GDM1 (cell line): ENCODE measurements around the gene SUPT3H.
"Not testable (repeated sequence)": the region's sequence is repeated elsewhere in the genome, so short reads cannot be mapped to it uniquely, and the experiment has no call there.

ENCODE experiments used
- DNase-seq: peaks from one replicate; lab custom pipeline; 2025; lab: John Stamatoyannopoulos, UW

SUPT3H gene

DNA sequence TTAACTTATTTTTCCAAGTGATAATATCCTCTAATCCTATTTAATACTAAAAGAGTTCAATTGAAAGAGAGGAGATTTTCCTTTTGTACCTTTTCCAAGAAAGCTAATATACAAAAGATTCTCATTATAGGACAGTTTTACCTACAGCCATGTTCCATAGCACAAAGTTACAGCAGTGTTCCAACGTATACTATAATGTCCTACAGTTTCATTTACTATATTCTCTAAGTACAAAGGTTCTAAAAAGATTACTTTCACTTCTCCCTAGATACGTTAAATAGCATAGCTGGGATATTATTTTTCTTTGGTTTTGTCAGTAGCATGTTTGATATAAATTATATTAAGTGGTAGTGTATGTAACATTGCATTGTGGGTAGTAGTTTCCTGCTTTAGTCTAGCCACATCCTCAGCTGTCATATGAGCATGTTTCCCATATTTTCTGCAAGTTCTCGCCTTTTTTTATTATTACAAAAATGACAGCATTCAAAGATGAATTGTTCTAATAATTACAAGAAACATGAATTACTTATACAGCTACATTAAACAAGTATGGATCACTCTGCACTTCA, 54.0 kb downstream of the SUPT3H start:
- DNase-seq: peak; percentile 31

DNA sequence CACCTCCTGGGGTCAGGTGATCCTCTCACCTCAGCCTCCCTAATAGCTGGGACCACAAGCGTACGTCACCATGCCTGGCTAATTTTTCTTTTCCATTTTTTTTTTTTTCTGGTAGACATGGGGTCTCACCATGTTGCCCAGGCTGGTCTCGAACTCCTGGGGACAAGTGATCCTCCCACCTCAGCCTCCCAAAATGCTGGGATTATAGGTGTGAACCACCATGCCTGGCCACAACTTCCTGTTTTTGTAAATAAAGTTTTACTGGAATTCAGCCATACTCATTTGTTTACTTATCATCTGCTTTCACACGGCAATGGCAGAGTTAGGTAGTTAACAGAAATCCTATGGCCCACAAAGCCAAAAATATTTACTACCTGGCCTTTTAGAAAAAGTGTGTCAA, 57.4 kb downstream of the SUPT3H start:
- DNase-seq: no peak

DNA sequence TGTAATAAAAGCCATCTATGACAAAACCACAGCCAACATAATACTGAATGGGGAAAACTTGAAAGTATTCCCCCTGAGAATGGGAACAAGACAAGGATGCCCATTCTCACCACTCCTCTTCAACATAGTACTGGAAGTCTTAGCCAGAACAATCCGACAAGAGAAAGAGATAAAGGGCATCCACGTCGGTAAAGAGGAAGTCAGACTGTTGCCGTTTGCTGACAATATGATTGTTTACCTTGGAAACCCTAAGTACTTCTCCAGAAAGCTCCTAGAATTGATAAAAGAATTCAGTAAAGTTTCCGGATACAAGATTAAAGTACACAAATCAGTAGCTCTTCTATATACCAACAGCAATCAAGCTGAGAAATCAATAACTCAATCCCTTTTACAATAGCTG, 63.6 kb downstream of the SUPT3H start:
- no peak for DNase-seq

DNA sequence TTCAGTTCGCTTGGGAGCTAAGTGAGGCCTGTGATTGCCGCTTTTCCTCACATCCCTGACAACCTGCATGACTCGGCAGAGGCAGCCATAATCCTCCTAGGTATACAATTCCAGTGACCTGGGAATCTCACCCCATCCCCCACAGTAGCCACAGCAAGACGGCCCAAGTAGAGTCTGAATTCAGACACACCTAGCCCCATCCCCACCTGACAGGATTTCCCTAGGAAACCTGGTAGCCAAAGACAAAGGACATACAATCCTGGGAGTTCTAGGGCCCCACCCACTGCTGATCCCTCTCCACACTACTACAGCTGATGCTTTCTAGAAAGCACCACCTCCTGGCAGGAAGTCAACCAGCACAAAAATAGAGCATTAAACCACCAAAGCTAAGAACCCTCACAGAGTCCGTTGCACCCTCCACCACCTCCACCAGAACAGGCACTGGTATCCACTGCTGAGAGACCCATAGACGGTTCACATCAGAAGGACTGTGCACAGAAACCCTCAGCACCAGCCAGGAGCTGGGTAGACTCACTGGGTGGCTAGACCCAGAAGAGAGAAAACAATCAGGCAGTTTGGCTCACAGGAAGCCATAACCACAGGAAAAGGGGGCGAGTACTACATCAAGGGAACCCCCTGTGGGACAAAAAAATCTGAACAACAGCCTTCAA, 67.5 kb downstream of the SUPT3H start:
- peak; percentile 20 for DNase-seq

DNA sequence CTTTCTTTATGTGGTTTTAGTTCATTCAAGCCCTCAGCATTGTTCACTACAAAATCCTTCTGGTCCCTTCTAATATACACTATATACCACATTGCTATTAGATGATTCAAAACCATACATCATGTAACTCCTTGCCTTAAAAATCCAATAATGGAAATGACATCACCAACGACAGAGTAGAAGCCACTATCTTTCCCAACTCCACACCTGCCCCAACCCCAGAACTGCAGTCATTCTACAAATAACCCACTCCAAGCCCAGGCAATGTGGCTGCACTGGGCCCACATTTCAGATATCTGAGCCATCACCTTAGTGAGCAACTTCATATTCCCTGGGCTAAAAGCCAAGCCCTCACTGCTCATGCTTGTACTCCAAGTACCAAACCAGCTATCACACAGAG, 72.2 kb downstream of the SUPT3H start:
- no peak for DNase-seq

DNA sequence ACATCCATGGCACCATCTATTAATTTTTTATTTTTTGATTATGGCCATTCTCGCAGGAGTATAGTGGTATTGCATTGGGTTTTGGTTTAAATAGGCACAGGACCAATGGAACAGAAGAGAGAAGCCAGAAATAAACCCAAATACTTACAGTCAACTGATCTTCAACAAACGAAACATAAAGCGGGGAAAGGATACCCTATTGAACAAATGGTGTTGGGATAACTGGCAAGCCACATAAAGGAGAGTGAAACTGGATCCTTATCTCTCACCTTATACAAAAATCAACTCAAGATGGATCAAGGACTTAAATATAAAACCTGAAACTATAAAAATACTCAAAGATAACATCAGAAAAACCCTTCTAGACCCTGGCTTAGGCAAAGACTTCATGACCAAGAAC, 74.9 kb downstream of the SUPT3H start:
- DNase-seq: no peak

DNA sequence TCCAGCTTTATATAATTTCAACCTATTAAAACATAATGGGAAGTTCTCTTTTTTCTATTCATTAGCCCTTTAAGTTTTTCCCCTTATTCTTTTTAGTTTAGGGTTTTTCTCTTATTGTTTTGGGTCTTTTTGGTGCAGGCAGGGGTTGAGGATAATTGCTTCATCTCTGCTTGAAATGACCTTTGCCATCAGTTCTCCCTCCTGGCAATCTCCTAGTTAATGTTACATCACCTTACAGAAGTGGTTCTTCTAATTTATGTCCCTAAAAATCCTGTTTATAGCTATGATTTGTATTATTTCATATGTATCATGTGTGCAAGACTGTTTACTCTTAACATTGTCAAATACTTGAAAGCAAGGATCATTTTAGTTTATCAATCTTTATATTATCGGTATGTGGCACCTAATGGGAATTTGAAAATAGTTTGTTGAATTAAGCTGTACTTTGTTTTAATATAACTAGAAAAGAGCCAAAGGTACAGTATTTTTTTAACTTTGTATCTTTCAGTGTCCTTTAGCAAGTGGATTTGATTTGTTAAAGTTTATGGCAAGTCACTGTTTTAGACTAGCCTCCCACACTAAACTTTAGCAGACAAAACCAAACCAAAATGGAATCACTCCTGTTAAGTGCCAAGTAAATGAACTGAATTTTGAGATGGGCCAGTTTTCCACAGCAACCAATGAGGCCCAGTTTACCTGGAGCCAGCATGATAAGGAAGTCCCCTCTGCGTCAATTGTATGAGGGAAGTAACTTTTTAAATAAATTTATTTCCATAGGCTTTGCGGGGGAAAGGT, 76.2 kb downstream of the SUPT3H start:
- no peak for DNase-seq

DNA sequence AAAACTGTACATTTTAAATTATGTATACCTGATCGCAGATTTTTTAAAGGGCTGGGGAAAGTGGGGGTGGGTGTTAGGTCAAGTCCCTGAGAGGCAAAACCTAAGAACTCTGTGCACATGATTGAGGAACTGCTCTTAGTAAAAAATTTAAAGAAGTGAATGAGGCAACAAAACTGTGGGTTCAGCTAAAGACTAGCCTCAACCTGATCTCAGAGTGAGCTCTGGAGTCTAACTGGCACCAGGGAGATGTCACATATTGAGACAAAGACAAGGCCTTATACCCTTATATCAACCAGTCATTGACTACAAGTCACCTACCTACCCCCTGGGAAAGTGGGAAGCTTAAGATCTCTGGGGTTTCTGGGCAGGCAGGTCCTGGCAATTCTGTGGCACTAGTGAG, 77.0 kb downstream of the SUPT3H start:
- no peak for DNase-seq

DNA sequence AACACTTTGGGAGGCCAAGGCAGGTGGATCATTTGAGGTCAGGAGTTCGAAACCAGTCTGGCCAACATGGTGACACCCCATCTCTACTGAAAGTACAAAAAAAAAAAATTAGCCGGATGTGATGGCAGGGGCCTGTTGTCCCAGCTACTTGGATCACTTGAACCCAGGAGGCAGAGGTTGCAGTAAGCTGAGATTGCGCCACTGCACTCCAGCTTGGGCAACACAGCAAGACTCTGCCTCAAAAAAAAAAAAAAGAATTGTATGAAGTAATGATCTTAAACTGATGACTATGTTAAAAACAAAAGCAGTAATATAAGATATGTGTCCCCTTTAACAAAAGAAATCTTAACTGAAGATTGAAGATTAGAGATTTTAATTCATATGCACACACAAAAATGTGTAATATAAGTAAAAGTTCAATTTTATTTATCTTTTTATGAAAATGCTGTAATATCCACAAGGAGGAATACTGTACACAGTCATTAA, 78.6 kb downstream of the SUPT3H start:
- no peak for DNase-seq

DNA sequence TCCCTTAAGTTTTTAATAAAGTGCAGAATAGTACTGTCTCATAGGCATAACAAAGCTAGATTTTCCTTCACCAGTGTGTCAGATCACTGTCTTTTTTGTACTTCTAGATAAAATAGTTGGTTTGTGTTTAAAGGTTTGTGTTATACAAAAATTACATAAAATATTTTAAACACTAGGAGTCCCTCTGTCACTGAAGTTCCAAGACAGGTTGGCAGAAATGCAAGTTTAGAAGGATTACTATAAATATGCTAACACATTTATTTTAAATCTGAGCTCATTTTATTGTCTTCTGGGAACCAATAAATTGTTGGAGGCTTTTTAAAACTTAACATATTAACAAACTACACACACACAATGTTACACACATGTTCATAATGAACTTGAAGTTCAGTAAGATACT, 80.4 kb downstream of the SUPT3H start:
- DNase-seq: no peak

DNA sequence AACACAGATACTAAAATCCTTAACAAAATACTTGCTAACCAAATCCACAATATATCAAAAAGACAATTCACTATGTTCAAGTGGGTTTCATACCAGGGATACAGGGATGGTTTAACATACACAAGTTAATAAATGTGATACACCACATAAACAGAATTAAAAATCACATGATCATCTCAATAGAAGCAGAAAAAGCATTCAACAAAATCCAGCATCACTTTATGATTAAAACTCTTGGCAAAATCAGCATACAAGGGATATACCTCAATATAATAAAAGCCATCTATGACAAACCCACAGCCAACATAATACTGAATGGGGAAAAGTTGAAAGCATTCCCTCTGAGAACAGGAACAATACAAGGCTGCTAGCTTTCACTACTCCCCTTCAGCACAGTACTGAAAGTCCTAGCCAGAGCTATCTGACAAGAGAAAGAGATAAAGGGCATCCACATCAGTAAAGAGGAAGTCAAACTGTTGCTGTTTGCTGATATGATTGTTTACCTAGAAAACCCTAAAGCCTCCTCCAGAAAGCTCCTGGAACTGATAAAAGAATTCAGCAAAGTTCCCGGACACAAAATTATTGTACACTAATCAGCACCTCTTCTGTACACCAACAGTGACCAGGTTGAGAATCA, 83.6 kb downstream of the SUPT3H start:
- DNase-seq: not testable (repeated sequence)

DNA sequence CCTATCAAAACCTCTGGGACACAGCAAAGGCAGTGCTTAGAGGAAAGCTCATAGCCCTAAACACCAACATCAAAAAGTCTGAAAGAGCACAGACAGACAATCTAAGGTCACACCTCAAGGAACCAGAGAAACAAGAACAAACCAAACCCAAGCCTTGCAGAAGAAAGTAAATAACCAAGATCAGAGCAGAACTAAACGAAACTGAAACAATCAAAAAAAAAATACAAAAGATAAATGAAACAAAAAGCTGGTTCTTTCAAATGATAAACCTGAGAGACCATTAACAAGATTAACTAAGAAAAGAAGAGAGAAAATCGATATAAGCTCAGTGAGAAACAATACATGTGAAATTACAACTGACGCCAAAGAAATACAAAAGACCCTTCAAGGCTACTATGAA, 84.4 kb downstream of the SUPT3H start:
- DNase-seq: no peak

DNA sequence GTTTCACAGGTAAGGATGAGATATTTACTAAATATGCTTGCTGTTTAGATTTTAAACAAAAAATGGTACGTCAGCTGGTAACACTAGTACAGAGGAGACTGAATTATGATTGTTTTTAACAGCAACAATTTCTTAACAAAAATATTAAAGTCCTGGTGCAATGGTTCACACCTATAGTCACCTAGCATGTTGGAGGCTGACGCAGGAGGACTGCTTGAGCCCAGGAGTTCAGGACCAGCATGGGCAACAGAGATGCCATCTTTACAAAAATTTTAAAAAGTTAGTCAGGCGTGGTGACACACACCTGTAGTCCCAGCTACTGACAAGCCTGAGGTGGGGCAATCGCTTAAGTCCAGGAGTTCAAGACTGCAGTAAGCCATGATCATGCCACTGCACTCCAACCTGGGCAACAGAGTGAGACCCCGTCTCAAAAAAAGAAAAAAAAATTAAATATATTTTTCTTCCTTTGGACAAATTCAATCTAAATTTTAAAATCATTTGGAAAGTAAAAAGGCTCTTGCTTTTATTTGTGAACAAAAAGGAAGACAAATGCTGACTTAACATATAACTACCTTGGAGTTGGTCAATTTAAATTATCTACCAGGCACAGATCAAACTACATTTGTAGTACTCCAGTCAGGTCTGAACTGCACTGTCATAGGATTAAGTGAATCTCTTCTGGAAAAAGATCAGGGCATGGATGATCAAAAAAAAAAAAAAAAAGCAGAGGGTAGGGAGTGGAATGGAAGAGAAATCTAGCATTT, 87.8 kb downstream of the SUPT3H start:
- no peak for DNase-seq

DNA sequence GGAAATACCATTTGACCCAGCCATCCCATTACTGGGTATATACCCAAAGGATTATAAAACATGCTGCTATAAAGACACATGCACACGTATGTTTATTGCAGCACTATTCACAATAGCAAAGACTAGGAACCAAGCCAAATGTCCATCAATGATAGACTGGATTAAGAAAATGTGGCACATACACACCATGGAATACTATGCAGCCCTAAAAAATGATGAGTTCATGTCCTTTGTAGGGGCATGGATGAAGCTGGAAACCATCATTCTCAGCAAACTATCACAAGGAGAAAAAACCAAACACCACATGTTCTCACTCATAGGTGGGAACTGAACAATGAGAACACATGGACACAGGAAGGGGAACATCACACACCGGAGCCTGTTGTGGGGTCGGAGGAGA, 91.0 kb downstream of the SUPT3H start:
- DNase-seq: not testable (repeated sequence)

DNA sequence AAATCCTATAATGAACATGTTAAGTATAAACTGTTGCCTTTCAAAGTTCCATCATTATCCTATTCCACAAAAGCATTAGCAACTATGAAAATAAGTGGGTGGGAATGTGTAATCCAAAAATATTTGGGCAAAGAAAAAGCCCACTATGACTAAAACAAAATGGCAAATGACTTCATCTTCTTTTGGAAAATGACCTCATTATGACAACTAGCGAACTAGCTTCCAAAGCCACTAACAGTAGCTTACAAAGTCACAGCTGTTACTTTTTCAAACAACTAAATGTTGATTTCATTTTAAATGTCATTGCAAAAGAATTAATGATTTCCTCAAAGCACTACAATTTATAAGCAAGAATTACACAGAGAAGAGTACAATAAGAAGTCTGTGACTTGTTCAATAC, 99.4 kb downstream of the SUPT3H start:
- no peak for DNase-seq

DNA sequence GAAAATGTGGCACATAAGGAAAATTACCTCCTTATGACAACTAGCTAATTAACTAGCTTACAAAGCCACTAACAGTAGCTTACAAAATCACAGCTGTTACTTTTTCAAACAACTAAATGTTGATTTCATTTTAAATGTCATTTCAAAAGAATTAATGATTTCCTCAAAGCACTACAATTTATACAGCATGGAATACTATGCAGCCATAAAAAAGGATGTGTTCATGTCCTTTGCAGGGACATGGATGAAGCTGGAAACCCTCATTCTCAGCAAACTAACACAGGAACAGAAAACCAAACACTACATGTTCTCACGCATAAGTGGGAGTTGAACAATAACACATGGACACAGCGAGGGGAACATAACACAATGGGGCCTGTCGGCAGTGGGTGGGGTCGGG, 100.0 kb downstream of the SUPT3H start:
- not testable (repeated sequence) for DNase-seq

DNA sequence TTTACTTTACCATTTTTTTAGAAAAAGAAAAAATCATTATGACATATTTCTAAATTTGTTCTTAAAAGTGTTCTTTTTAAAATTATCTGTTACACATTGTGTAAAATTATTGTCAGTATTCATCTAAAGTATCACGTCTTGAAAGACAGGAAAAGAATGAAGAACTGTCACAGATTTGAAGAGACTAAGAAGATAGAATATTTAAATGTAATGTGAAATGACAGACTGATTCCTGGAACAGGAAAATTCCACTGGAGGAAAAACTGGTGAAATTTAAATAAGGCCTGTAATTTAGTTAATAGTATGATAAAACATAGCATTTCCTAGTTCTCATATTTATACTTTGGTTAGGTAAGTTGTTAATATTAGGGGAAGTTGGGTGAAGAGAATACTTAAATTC, 102.4 kb downstream of the SUPT3H start:
- DNase-seq: no peak

DNA sequence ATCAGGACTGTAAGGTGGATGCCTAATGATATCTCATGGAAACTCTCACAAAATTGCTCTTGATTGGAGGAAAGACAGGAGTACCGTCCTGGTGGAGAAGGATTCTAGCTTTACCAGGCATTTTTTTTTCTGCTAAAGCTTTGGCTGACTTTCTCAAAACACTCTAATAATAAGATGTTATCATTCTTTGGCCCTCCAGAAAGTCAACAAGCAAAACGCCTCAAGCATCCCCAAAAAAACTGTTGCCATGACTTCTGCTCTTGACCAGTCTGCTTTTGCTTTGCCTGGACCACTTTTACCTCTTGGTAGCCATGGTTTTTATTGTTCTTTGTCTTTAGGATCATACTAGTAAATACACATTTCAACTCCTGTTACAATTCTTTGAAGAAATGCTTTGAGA, 105.1 kb downstream of the SUPT3H start:
- no peak for DNase-seq

DNA sequence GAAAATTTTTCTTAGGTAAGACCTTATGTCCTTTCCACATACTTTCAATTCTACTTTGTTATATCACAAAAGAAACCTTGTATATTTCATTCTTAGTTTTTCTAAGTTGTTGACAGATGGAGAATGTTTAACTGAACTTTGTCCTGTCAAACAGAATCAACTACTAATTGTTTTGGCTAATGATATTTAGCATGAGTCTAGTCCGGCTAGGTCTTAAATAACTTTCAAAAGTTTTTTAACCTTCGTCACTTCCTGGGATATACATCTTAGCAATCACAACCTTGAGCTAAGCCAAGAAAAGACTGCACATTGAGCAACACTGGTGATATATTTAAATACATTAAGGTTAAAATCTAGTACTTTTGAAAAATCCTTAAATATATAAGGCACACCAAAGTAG, 112.5 kb downstream of the SUPT3H start:
- DNase-seq: no peak

DNA sequence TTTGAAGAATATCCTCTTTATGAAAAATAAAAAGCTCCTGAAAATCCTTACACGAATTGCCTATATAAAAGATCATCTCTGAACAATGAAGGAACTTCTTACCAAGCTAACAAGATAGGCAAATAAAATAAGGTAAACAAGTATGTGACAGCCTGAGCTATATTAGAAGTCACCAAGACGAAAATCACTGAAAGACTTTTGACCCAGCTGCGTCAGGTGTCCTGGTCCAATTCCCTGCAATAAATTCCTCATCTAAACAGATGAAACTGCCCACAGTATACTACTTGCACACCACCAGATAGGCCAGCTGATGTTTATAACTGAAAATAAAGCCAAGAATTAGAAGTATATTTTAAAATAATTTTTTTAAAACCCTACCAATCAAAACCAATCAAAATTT, 117.0 kb downstream of the SUPT3H start:
- DNase-seq: no peak

DNA sequence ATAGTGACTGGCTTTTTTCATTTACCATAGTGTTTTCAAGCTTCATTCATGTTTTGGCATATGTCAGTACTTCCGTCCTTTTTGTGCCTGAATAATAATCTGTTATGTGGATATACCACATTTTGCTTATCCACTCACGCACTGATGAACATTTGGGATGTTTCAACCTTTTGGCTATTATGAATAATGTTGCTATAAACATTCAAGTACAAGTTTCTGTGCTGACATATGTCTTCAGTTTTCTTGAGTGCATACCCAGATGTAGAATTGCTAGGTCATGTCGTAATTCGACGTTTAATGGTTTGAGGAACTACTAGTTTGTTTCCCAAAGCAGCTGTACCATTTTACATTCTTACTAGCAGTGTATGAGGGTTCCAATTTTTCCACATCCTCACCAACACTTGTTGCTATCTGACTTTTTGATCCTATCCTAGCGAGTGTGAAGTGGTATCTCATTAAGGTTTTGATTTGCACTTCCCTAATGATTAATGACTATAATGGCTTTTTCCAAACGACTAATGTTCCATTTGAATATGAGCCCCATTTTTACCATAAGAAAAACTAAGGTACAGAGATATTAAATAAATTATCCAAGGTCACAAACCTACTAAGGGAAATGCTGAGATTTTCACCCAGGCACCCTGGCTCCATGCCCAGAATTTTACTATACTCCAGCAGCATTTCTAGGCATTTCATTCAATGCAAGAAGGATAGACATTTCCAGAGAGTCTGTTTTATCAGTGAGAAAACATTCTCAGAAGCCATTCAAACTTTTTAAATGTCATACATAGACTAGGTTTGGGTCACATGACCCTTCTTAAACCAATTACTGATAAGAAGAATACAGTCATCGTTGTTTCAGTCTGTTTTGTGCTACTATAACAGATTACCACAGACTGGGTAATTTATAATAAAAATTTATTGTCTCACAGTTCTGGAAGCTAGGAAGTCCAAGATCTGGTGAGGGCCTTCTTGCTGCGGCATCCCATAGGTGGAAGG, 120.7 kb downstream of the SUPT3H start:
- no peak for DNase-seq
